H1 (cell line): ENCODE measurements around the gene CAP2. TPM values are rescaled to one million over a fixed set of nuclear protein-coding genes. Genes with fewer than 3 reads are reported as not detected.

Source experiments
- CTCF ChIA-PET: fragments of 300-600 bp; sonication (Branson Sonifier 250); formaldehyde crosslinking; loops from one replicate; lab custom pipeline; 2021; ENCODE audit not compliant: partially characterized antibody; lab: Charles Lee
- POLR2A ChIA-PET: fragments of 300-600 bp; sonication (Branson Sonifier 250); formaldehyde crosslinking; loops from one replicate; lab custom pipeline; 2021; ENCODE audit warnings: inconsistent platforms; ENCODE audit not compliant: partially characterized antibody; lab: Charles Lee
- DNase-seq, 2 experiments: peaks; one replicate each; pipeline versions ENCODE4 v3.0.0 to v3.0.0-alpha.2; 2010 to 2022; ENCODE audit warnings: low spot score in 2 of 2, low read depth in 1 of 2, mixed read lengths in 1 of 2
- FAIRE-seq: peaks from 2 replicates; lab custom pipeline; 2011; peaks lifted over from hg19 to GRCh38; lab: Jason Lieb, UNC
- H2AFZ ChIP-seq: 2 replicates; pipeline ENCODE4 v1.8.1; 2012; ENCODE audit warnings: low read length, inconsistent platforms
- H2AK5ac ChIP-seq: 2 replicates; pipeline ENCODE4 v1.6.1; 2013; ENCODE audit warnings: low read depth, low read length
- H2BK120ac ChIP-seq: replicated peaks from 2 replicates; pipeline ENCODE3; 2013; ENCODE audit warnings: low read depth, low read length, inconsistent platforms
- H2BK12ac ChIP-seq: 2 replicates; pipeline ENCODE4 v1.6.1; 2013; ENCODE audit warnings: low read depth, low read length
- H2BK15ac ChIP-seq: 2 replicates; pipeline ENCODE4 v1.6.1; 2013; ENCODE audit warnings: low read length
- H2BK20ac ChIP-seq: 2 replicates; pipeline ENCODE4 v1.6.1; 2013; ENCODE audit warnings: low read length
- H2BK5ac ChIP-seq: 2 replicates; pipeline ENCODE4 v1.6.1; 2013; ENCODE audit warnings: low read depth, low read length
- H3K14ac ChIP-seq: 2 replicates; pipeline ENCODE4 v1.6.1; 2013; ENCODE audit warnings: inconsistent platforms; ENCODE audit not compliant: insufficient read length
- H3K18ac ChIP-seq: 2 replicates; pipeline ENCODE4 v1.6.1; 2013; ENCODE audit warnings: low read length; ENCODE audit errors: extremely low read depth
- H3K23ac ChIP-seq: 2 replicates; pipeline ENCODE4 v1.6.1; 2013; ENCODE audit warnings: inconsistent platforms; ENCODE audit not compliant: insufficient read length
- H3K23me2 ChIP-seq: 2 replicates; pipeline ENCODE4 v1.6.1; 2013; ENCODE audit warnings: low read depth, low read length
- H3K27ac ChIP-seq: 2 replicates; pipeline ENCODE4 v1.6.1; 2011; ENCODE audit warnings: low read depth, low read length, inconsistent platforms
- H3K27me3 ChIP-seq, 4 experiments: replicated peaks in 1 of 4; 1 replicate in 1 of 4; 2 replicates in 3 of 4; pipeline versions ENCODE4 v1.6.1 to v1.8.1; 2011 to 2013; ENCODE audit warnings: low read length in 3 of 4, mild to moderate bottlenecking in 3 of 4, inconsistent platforms in 2 of 4, mixed read lengths in 2 of 4, moderate library complexity in 1 of 4; ENCODE audit not compliant: control insufficient read depth in 3 of 4, insufficient read depth in 3 of 4; ENCODE audit errors: extremely low read depth in 1 of 4
- H3K36me3 ChIP-seq, 4 experiments: 2 replicates each; pipeline versions ENCODE4 v1.6.1 to v1.8.1; 2011 to 2013; ENCODE audit warnings: mild to moderate bottlenecking in 4 of 4, low read length in 3 of 4, moderate library complexity in 2 of 4, control low read depth in 1 of 4, inconsistent platforms in 1 of 4; ENCODE audit not compliant: insufficient read depth in 4 of 4, control insufficient read depth in 2 of 4
- H3K4ac ChIP-seq: replicated peaks from 2 replicates; pipeline ENCODE3; 2013; ENCODE audit warnings: low read length, low read depth, mixed read lengths, inconsistent platforms; ENCODE audit not compliant: insufficient read length
- H3K4me1 ChIP-seq, 4 experiments: replicated peaks in 1 of 4; 1 replicate in 1 of 4; 2 replicates in 3 of 4; pipeline versions ENCODE4 v1.6.1 to v1.8.1; 2011 to 2013; ENCODE audit warnings: low read length in 3 of 4, inconsistent platforms in 2 of 4, mixed read lengths in 1 of 4; ENCODE audit not compliant: insufficient read depth in 4 of 4, control insufficient read depth in 3 of 4
- H3K4me2 ChIP-seq, 2 experiments: 2 replicates each; pipeline versions ENCODE4 v1.6.1 to v1.8.1; 2011 to 2013; ENCODE audit warnings: low read depth in 2 of 2, low read length in 2 of 2, control low read depth in 1 of 2, inconsistent platforms in 1 of 2, mild to moderate bottlenecking in 1 of 2; ENCODE audit not compliant: insufficient read depth in 1 of 2
- H3K4me3 ChIP-seq, 4 experiments: fragments of 200-600, 300-600 bp in 1 of 4; sonication (generic), shearing (Covaris generic), sonication (Bioruptor Twin) in 1 of 4; 2 replicates each; pipeline versions ENCODE4 v1.5.1 to v1.8.1; 2011 to 2016; ENCODE audit warnings: low read length in 4 of 4, low read depth in 3 of 4, control low read depth in 2 of 4, inconsistent platforms in 2 of 4, mild to moderate bottlenecking in 2 of 4, mixed read lengths in 1 of 4, moderate library complexity in 1 of 4; ENCODE audit not compliant: insufficient read depth in 2 of 4; ENCODE audit errors: extremely low read depth in 1 of 4
- H3K56ac ChIP-seq: replicated peaks from 2 replicates; pipeline ENCODE3; 2013; ENCODE audit warnings: low read depth, mild to moderate bottlenecking, mixed read lengths, low read length, inconsistent platforms; ENCODE audit not compliant: insufficient read length
- H3K79me1 ChIP-seq: 2 replicates; pipeline ENCODE4 v1.6.1; 2013; ENCODE audit warnings: low read depth, low read length, control low read depth
- H3K79me2 ChIP-seq, 2 experiments: 2 replicates each; pipeline versions ENCODE4 v1.6.1 to v1.8.1; 2012 to 2013; ENCODE audit warnings: low read length in 2 of 2, mild to moderate bottlenecking in 2 of 2, inconsistent platforms in 1 of 2; ENCODE audit not compliant: insufficient read depth in 2 of 2, control insufficient read depth in 1 of 2
- H3K9ac ChIP-seq, 4 experiments: replicated peaks in 1 of 4; 1 replicate in 1 of 4; 2 replicates in 3 of 4; pipeline versions ENCODE4 v1.6.1 to v1.8.1; 2011 to 2013; ENCODE audit warnings: low read depth in 3 of 4, low read length in 3 of 4, control low read depth in 2 of 4, mild to moderate bottlenecking in 2 of 4, moderate library complexity in 2 of 4, inconsistent platforms in 1 of 4; ENCODE audit errors: extremely low read depth in 1 of 4
- H3K9me3 ChIP-seq, 2 experiments: 2 replicates each; pipeline versions ENCODE4 v1.6.1 to v1.8.1; 2012 to 2013; ENCODE audit warnings: mild to moderate bottlenecking in 2 of 2, moderate library complexity in 2 of 2, control low read depth in 1 of 2, inconsistent platforms in 1 of 2, low read depth in 1 of 2, low read length in 1 of 2, mixed read lengths in 1 of 2; ENCODE audit not compliant: insufficient read depth in 2 of 2
- H4K20me1 ChIP-seq, 2 experiments: replicated peaks in 1 of 2; 2 replicates each; pipeline versions ENCODE3 to v1.8.1; 2011 to 2013; ENCODE audit warnings: inconsistent platforms in 2 of 2, low read length in 2 of 2, mild to moderate bottlenecking in 1 of 2; ENCODE audit not compliant: insufficient read depth in 2 of 2, control insufficient read depth in 1 of 2
- H4K5ac ChIP-seq: 2 replicates; pipeline ENCODE4 v1.6.1; 2013; ENCODE audit warnings: low read length, low read depth, mixed read lengths, inconsistent platforms; ENCODE audit not compliant: insufficient read length
- H4K8ac ChIP-seq: 2 replicates; pipeline ENCODE4 v1.8.0; 2013; ENCODE audit warnings: mild to moderate bottlenecking, moderate library complexity, low read length, inconsistent platforms; ENCODE audit not compliant: insufficient read depth; ENCODE audit errors: extremely low read depth
- H4K91ac ChIP-seq: replicated peaks from 2 replicates; pipeline ENCODE3; 2013; ENCODE audit warnings: low read length, mixed read lengths, inconsistent platforms; ENCODE audit not compliant: insufficient read length
- BRCA1 ChIP-seq: IDR thresholded peaks from 2 replicates; pipeline ENCODE4 v1.6.1; 2012; ENCODE audit warnings: low read depth, low read length, improper control_type of control experiment
- CTCF ChIP-seq, 3 experiments: IDR thresholded peaks; 1 replicate in 2 of 3; 2 replicates in 1 of 3; pipeline versions ENCODE4 v1.5.1 to v1.6.1; 2011; ENCODE audit warnings: low read length in 3 of 3, mild to moderate bottlenecking in 3 of 3, inconsistent platforms in 2 of 3, low read depth in 1 of 3, moderate library complexity in 1 of 3; ENCODE audit not compliant: insufficient read depth in 1 of 3; ENCODE audit errors: control extremely low read depth in 1 of 3
- EP300 ChIP-seq, 2 experiments: IDR thresholded peaks; 1 replicate in 1 of 2; 2 replicates in 1 of 2; pipeline ENCODE4 v1.6.1; 2011 to 2012; ENCODE audit warnings: low read depth in 2 of 2, low read length in 2 of 2, mild to moderate bottlenecking in 2 of 2, borderline replicate concordance in 1 of 2, inconsistent platforms in 1 of 2, moderate library complexity in 1 of 2
- EZH2 ChIP-seq: fragments of 200-600 bp; sonication (generic); IDR thresholded peaks from 2 replicates; pipeline ENCODE4 v1.7.1; 2012; ENCODE audit warnings: low read depth, mild to moderate bottlenecking, moderate library complexity, low read length, inconsistent platforms; ENCODE audit not compliant: severe bottlenecking
- HDAC2 ChIP-seq, 2 experiments: fragments of 300-600 bp in 1 of 2; sonication (generic) in 1 of 2; IDR thresholded peaks; 2 replicates each; pipeline ENCODE4 v1.6.1; 2011 to 2012; ENCODE audit warnings: low read depth in 2 of 2, low read length in 2 of 2, mild to moderate bottlenecking in 2 of 2, moderate library complexity in 2 of 2, borderline replicate concordance in 1 of 2, inconsistent platforms in 1 of 2
- JUND ChIP-seq: IDR thresholded peaks from 2 replicates; pipeline ENCODE4 v1.6.1; 2011; ENCODE audit warnings: mild to moderate bottlenecking, improper control_type of control experiment, low read length
- RNF2 ChIP-seq: fragments of 200-900, 300-1000 bp; sonication (generic); IDR thresholded peaks from 2 replicates; pipeline ENCODE4 v1.7.1; 2016; ENCODE audit warnings: borderline replicate concordance, low read depth, mild to moderate bottlenecking, antibody characterized with exemption, low read length; ENCODE audit not compliant: poor library complexity, severe bottlenecking; ENCODE audit errors: missing control alignments
- TAF1 ChIP-seq: IDR thresholded peaks from 2 replicates; pipeline ENCODE4 v1.6.1; 2011; ENCODE audit warnings: mild to moderate bottlenecking, low read depth, low read length
- WGBS, 2 experiments: shearing (Covaris generic) in 1 of 2; methylation state at CpG; one replicate each; pipeline versions ENCODE4 v1.1.6 to v1.1.7; 2013 to 2015; ENCODE audit warnings: low lambda C conversion rate in 2 of 2, mixed read lengths in 2 of 2, inconsistent platforms in 1 of 2, low coverage in 1 of 2, missing lambda C conversion rate in 1 of 2; ENCODE audit not compliant: insufficient replicate concordance in 2 of 2, insufficient coverage in 1 of 2, insufficient read length in 1 of 2; ENCODE audit errors: extremely low coverage in 1 of 2, missing lambda C conversion rate in 1 of 2; 5-methylcytosine and 5-hydroxymethylcytosine counted together
- polyA plus RNA-seq, 7 experiments: library from polyadenylated mRNA; depleted of rRNA in 3 of 7; stranded (reverse) in 5 of 7; unstranded in 2 of 7; fragments of >200 nt in 5 of 7; fragments of 200-250 nt in 2 of 7; gene quantifications; 1 replicate in 5 of 7; 2 replicates in 1 of 7; 4 replicates in 1 of 7; pipeline versions ENCODE4 v1.2.1 to v1.2.3, GENCODE V29; 2011 to 2013; ENCODE audit warnings: missing spikeins in 2 of 7, mixed read lengths in 2 of 7
- total RNA-seq: library from RNA; stranded (reverse); fragmentation: NEBNext Ultra II Directional; extraction: Animal tissue kit (Norgen Biotek cat#: 25700); gene quantifications from 2 replicates; pipeline ENCODE4 v1.2.1, GENCODE V29; 2021

Gene CAP2
- total and polyA plus RNA-seq, 2 of the 8 experiments (the other 6 are each of a cell fraction or from before 2014, with no cell fraction given): 7.2 to 10.0 TPM

GRCh38 chr6:17506962-17507361 lies 113.6 kb downstream of the CAP2 start:
- Histone ChIP-seq H3K4me1 (0 out of 7 replicates have a peak, but pooled peaks cover 0 to 3% (median 0%) of the 10 kb centered on the region in 4 experiments), H3K23me2 (no peaks in the 10 kb centered on the region), H4K8ac (no peak overlapping the region), H2BK15ac (no peak overlapping the region), H4K20me1 (no peaks in the 10 kb centered on the region), H3K4me3 (no peak overlapping the region), H3K18ac (no peak overlapping the region), H2BK120ac (no peak overlapping the region), H2BK5ac (no peak overlapping the region), H2BK12ac (no peak overlapping the region), H3K9ac (no peak overlapping the region), H3K79me2 (no peaks in the 10 kb centered on the region), H4K91ac (no peak overlapping the region), H3K23ac (no peak overlapping the region), H3K9me3 (no peaks in the 10 kb centered on the region), H2BK20ac (no peak overlapping the region), H4K5ac (no peak overlapping the region), H3K4ac (no peak overlapping the region), H3K27ac (no peak overlapping the region), H3K27me3 (no peaks in the 10 kb centered on the region), H3K36me3 (no peaks in the 10 kb centered on the region), H2AFZ (no peak overlapping the region), H3K4me2 (no peak overlapping the region), H2AK5ac (no peak overlapping the region), H3K14ac (no peak overlapping the region), H3K79me1 (no peaks in the 10 kb centered on the region), H3K56ac (no peak overlapping the region)
- WGBS, 2 experiments: 87% methylated on average over 11 of the region's 12 CpGs; no CpG with 5 or more reads in 1 of the 2 experiments
- ChIA-PET CTCF (no interaction called here), POLR2A (no interaction called here)
- TF ChIP-seq EP300 (IDR thresholded peaks at IDR 0.05; ENCODE audit: borderline replicate concordance in 1 of 2, low read depth in 2 of 2, low read length in 2 of 2) (no peak), EZH2 (no peak), CTCF (IDR thresholded peaks at IDR 0.05; ENCODE audit: control extremely low read depth in 1 of 3, insufficient read depth in 1 of 3, low read depth in 1 of 3, low read length in 3 of 3) (no peak), TAF1 (no peak), HDAC2 (IDR thresholded peaks at IDR 0.05; ENCODE audit: borderline replicate concordance in 1 of 2, low read depth in 2 of 2, low read length in 2 of 2) (no peak), JUND (no peak), BRCA1 (no peak), RNF2 (no peak)
- no peak for FAIRE-seq
- no peak for DNase-seq
